GM10248 (cell line): ENCODE data around the gene ENSA.
A peak's percentile ranks its signal among the peaks of the same experiment; 100 is the strongest.

ENCODE experiments used
- CTCF ChIA-PET: fragments of 300-600 bp; sonication (Branson Sonifier 250); formaldehyde crosslinking; extraction: SDS; loops from one replicate; lab custom pipeline; 2021; ENCODE audit warnings: antibody characterized with exemption; lab: Yijun Ruan, JAX
- POLR2A ChIA-PET: fragments of 350-650 bp; sonication (Branson Sonifier 250); formaldehyde crosslinking; extraction: SDS; loops from one replicate; lab custom pipeline; 2020; ENCODE audit warnings: antibody characterized with exemption; lab: Yijun Ruan, JAX
- DNase-seq: peaks from one replicate; pipeline ENCODE4 v3.0.0; 2012; ENCODE audit errors: extremely low spot score
- TF ChIP-seq, protein P1 (sequence below): IDR thresholded peaks from 2 replicates; pipeline ENCODE4 v1.5.1; 2012; ENCODE audit warnings: mild to moderate bottlenecking, low read depth; ENCODE audit errors: extremely low read depth, missing control alignments, control extremely low read depth

Gene ENSA

DNA sequence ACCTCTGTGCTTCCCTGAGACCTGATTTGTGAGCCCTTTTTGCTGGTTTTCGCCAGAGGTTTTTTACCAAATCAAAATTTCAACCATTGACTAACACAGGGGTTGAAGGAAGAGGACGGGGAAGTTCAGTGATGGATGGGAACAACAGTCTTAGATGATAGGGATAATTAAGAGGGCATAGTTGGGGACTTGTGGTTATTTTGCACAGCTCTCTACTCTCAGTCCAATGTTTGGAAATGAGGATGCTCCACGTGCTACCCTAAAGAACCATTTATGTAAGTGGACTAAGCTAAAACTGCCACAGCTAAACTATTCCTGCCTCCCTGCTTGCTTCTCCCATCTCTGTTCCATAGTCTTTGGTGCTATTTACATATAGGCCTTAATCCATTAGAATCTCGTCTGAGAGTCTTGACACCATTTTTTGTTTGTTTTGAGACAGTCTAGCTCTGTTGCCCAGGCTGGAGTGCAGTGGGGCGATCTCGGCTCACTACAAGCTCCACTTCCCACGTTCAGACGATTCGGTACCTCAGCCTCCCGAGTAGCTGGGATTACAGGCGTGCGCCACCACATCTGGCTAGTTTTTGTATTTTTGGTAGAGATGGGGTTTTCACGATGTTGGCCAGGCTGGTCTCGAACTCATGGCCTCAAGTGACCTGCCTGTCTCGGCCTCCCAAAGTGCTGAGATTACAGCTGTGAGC lies 49.3 kb downstream of the ENSA start:
- ChIA-PET POLR2A (interaction anchor here (0.6 to 11.0 kb wide), 25 partner anchors 9 to 668 kb away, joined by 3 to 305 read pairs (median 4); partner anchors contain the start of genes ENSA, GOLPH3L, MINDY1 and RPRD2), CTCF (interaction anchor here (0.8 to 6.9 kb wide), 8 partner anchors 9 to 416 kb away, joined by 3 to 83 read pairs (median 4); partner anchors contain the start of gene TARS2)
- TF ChIP-seq, protein P1, sequence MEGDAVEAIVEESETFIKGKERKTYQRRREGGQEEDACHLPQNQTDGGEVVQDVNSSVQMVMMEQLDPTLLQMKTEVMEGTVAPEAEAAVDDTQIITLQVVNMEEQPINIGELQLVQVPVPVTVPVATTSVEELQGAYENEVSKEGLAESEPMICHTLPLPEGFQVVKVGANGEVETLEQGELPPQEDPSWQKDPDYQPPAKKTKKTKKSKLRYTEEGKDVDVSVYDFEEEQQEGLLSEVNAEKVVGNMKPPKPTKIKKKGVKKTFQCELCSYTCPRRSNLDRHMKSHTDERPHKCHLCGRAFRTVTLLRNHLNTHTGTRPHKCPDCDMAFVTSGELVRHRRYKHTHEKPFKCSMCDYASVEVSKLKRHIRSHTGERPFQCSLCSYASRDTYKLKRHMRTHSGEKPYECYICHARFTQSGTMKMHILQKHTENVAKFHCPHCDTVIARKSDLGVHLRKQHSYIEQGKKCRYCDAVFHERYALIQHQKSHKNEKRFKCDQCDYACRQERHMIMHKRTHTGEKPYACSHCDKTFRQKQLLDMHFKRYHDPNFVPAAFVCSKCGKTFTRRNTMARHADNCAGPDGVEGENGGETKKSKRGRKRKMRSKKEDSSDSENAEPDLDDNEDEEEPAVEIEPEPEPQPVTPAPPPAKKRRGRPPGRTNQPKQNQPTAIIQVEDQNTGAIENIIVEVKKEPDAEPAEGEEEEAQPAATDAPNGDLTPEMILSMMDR = no peak
- no peak for DNase-seq

DNA sequence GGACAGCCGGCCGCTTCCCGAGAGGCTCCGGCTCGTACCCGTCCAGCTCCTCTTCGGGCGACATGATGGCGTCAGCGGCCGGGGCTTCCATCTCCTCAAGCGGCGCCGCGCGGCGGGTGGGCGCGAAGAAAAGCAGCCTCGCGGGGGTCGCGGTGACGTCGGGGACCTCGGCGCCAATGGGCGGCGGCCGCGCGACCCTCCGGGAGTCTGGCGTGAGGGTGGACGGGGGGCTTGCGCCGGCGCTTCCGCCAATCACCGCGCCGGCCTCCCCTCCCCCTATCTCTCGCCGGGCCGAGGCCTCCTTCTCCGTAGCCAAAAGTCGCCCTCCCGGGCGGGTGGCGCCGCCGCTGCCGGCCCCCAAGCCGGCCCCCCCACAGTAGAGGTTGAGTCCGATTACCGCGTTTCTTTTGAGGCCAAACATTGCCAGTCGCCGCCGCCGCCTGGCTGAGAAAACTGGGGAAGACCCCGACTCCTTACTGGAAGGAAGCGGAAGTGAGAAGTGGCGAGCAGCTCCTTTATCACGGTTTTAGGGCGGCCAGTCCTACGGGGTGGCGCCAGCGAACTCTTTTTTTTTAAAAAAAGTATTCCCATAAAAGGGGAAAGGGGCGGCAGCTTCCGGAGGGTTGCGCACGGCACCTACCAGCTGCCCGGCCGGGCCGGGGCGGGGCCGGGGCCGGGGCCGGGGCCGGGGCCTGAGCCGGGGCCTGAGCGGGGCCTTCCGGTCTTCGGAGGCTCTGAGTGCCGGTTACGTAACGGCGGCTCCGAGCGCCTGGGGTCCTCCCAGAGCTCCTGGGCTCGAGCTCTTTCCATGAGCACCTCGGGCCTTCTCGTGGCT lies 50.1 kb downstream of the ENSA start, which contains the start of gene MCL1:
TSS of gene MCL1 (minus strand) at position 501 of the 835 bp plus-strand sequence. CDS start at position 421, 80 bp downstream.
- CTCF ChIA-PET = interaction anchor here (0.8 to 6.9 kb wide), 6 partner anchors 11 to 416 kb away, joined by 3 to 83 read pairs (median 4); partner anchors contain the start of gene TARS2
- DNase-seq = peak; percentile 94
- TF ChIP-seq, protein P1 = no peak
- POLR2A ChIA-PET = interaction anchor here (0.5 to 11.0 kb wide), 27 partner anchors 10 to 667 kb away, joined by 3 to 305 read pairs (median 4); partner anchors contain the start of genes ENSA, FALEC, GOLPH3L and MINDY1

DNA sequence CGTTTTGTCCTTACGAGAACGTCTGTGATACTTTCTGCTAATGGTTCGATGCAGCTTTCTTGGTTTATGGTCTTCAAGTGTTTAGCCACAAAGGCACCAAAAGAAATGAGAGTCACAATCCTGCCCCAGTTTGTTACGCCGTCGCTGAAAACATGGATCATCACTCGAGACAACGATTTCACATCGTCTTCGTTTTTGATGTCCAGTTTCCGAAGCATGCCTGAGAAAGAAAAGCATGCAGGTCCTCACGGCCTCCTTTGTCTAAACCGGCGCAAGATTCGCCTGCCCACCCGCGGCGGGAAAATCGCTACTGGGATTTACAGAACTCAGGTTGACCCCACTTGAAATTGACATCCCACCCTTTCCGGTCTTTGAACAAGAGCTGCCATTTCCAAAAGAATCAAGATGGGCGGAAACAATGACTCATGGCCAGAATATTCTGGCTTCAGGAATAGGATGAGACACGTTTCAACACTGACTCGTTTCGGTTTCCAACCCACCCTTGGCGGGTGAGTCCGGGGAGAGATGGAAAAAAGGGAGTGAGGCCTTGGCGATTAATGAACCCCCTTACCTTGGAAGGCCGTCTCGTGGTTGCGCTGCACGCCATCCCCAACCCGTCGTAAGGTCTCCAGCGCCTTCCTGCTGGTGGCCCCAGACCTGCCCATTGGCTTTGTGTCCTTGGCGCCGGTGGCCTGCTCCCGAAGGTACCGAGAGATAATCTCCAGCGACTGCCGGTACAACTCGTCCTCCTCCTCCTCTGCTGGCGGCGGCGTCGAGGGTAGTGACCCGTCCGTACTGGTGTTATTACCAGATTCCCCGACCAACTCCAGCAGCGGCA lies 50.9 kb downstream of the ENSA start:
- TF ChIP-seq, protein P1 = no peak
- ChIA-PET CTCF (interaction anchor here (3.6 to 6.9 kb wide), 2 partner anchors 11 to 16 kb away, joined by 17 to 83 read pairs; no protein-coding TSS in a partner anchor), POLR2A (interaction anchor here (0.6 to 11.0 kb wide), 8 partner anchors 11 to 63 kb away, joined by 3 to 305 read pairs (median 14); partner anchors contain the start of genes ENSA and FALEC)
- peak; percentile 15 for DNase-seq

DNA sequence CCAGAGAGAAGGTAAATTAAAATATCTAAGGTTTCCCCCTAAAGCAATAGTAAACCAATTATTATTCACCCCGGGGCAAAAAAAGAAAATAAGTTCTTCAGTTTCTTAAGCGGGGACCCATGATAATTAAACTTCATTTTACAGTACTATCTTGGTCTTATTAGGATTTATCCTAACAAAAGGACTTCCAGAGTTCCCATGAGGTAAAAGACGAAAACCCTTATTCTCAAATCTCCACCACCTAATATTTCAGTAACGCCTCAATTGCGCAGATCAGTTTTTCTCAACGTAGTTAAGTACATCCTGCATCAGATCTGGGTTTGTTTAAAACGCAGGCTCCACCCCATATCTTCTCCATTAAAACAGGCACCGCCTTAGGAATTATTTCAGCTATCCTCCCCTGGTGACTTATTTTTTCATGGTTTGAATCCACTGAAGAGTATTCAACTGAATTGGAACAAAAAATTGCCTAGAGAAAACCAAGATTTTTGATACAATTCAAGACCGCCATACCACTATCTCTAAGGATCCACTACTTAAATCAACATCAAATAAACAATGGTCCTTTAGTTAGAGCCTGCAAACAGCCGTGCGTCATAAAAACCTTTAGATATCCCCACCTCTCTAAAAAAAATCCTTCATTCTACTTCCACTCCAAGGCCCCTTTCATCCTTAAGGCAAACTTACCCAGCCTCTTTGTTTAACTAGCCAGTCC lies 51.7 kb downstream of the ENSA start:
- ChIA-PET CTCF (interaction anchor here (3.6 to 10.8 kb wide), 3 partner anchors 10 to 17 kb away, joined by 17 to 149 read pairs (median 83); no protein-coding TSS in a partner anchor), POLR2A (interaction anchor here (2.6 to 11.0 kb wide), 2 partner anchors 11 to 12 kb away, joined by 16 to 305 read pairs; no protein-coding TSS in a partner anchor)
- DNase-seq = no peak
- TF ChIP-seq, protein P1 = no peak

DNA sequence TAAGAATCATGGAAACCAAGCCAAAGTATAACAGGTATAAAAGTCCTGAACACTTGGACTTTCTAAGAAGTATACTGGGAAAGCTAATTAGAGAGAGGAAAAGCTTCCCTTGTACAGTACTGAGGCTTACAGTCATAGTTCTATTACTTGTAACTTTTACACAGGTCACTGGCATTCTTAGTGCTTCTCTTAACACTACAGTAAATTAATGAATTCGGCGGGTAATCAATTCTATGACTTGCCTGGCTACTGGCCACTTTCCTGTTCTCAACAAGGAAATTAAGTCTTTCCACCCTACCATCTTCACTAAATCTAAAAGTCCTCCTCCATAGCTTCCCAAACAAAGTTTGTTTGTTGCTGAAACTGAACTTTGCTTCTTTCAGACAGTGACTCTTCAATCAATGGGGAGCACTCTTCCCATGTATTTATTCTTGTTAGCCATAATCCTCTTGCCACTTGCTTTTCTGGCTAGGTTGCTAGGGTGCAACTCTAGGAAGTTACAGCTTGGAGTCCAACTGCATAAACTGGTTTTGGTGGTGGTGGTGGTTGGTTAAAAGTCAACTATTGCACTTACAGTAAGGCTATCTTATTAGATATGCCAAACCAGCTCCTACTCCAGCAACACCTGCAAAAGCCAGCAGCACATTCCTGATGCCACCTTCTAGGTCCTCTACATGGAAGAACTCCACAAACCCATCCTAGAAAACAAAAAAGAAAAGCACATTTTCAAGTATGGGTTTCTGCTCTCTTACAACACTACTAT lies 52.4 kb downstream of the ENSA start:
- TF ChIP-seq, protein P1 = no peak
- no peak for DNase-seq
- CTCF ChIA-PET = interaction anchor here (3.6 to 10.8 kb wide), 2 partner anchors 9 to 17 kb away, joined by 17 to 149 read pairs; no protein-coding TSS in a partner anchor

More for the DNA sequence above, 52.4 kb downstream of the ENSA start:
- POLR2A ChIA-PET = interaction anchor here (1.3 to 11.0 kb wide), 2 partner anchors 11 to 50 kb away, joined by 5 to 305 read pairs; no protein-coding TSS in a partner anchor
